Stimulated activated CD8-positive, alpha-beta memory T cell treated with anti-CD3 and anti-CD28 coated beads, Interleukin-7, amount 100 ng/mL, for 24 hours (primary cell): ENCODE results near the gene ENHO.
A peak's percentile ranks its signal among the peaks of the same experiment; 100 is the strongest.

Source experiments
- DNase-seq: peaks from one replicate; pipeline ENCODE4 v3.0.0-alpha.2; 2020; ENCODE audit warnings: low read depth

Gene ENHO

DNA sequence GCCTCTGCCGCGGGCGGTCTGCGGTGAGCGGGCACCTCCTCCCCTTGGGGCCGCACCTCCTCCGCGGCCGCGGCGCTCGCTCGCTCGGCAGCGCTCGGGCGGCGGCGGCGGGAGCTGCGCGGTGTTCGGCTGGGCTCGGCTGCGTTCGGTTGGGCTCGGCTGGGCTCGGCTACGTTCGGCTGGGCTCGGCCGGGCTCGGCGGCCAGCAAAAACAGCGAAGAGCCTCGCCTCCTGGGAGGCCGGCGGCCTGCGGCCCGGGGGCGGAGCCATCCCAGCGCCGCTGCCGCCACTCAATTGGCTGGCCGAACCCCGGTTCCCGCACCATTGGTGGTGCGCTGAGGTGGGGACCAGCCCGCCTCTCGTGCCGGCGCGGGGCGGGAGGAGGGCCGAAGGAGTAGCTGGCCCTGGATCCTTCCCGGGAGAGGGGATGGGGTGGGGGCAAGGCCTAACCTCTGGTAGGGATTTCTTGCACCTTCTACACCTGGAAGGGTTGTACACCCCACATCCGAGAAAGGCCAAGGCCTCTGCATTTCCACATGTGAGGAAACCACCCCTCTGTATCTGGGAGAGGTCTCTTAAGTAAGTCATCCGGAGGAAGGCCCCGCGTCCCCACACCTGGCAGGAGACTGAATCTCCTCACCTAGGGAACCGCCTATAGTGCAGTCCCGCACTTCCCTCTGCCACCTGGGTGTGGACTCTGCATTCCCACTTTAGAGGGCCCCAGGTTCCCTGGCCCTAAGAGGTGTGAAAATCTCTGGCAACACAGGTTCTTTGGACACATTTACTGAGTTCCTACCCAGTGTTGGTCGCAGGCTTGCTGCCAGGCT lies at the start of gene ENHO:
TSS of gene ENHO (minus strand) at position 20 of the 827 bp plus-strand sequence. CDS start 1,295 bp downstream, outside the sequence.
- peak; percentile 74 for DNase-seq

DNA sequence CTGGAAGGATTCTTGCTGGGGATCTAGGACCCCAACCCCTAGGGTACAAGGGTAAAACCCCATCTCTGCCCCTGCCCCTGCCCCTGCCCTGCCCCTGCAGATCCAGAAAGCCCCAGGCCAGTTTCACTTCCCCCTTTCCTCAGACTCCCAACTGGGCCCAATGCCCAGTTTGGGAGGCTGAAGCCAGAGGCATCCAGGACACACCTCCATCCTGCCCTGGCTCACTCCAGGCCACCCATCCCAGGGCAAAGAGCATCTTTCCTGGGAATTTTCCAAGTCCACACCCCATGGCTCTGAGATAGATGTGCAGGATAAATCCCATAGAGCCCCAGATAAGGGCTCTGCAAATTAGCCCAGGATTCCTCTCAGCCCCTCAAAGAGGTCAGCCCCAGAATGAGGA lies 49.3 kb upstream of the ENHO start:
- no peak for DNase-seq

DNA sequence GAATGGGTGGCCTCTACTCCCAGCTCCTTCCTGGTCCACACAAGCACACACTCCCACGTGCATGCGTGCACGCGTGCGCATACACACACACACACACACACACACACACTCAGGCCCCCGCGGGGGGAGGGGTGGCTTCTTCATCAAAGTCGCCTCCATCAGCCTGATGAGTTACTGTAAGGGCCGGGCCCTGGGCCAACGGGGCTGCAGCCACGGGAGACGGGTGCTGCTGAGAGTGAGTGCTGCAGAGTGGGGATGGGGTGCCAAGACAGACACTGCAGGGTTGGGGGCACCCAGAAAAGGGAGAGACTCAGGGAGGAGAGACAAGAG lies 48.7 kb upstream of the ENHO start:
- no peak for DNase-seq

DNA sequence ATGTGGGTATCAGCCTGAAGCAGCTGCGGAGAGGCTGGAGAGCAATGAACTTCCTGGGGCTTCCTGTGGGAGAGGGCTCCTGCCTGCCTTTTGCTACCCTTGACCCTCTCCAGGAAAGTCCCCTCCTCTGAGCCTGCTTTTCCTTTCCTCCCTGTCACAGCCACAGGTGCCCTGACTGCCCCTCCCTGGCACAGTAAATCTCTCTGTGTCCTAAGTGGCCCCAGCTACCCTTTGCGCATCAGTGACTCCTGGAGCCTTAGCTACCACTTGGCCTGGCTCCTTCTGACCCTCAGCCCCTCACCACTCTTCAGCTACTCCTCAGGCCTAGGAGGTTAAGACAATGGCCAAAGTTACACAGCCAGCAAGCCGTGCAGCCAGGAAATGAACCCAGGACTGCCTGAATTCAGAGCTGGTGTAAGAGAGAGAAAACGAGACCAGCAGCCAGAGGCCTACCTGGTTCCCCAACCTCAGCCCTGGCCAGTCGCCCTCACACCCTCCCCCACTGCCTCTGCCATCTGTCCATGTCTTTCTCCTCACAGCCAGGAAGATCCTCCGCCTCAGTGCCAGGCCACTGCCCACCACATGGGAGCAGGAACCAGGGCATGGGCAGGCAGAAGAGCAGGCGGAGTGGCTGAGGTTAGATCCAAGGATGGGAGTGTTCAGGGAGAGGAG lies 48.2 kb upstream of the ENHO start:
- no peak for DNase-seq

DNA sequence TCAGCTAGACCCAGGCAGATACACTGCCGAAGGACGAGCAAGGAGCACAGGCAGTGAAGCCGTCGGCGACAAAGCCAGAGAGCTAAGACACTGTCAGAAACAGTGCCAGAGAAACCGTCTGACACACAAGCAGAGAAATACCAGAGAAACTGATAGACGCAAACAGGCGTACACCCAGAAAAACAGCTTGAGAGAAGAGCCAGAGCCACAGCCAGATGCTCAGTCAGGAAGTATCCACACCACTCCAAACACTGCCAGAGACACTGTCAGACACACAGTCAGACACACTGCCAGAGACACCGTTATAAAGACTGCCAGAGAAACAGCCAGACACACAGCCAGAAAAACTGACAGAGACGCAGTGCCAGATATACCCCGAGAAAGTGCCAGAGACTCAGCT lies 47.6 kb upstream of the ENHO start:
- DNase-seq = no peak

DNA sequence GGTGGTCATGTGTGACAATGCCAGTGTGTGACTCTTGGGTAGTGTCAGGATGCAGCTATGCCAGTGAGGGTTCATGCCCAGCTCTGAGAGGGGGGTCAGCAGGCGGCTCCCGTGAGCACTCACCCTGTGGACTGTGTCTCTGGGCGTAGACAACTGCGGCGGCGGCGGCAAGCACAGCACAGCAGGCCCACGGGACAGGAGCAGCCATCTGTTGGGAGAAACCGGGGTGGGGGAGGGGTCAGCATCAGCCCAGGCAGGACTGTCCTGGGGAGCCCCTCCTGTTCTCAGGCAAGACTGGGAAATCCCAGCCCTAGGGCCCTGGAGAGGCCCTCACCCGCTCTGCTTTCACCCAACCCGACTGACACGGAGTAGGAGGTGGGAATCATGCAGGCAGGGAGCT lies 46.0 kb upstream of the ENHO start:
- DNase-seq = no peak

DNA sequence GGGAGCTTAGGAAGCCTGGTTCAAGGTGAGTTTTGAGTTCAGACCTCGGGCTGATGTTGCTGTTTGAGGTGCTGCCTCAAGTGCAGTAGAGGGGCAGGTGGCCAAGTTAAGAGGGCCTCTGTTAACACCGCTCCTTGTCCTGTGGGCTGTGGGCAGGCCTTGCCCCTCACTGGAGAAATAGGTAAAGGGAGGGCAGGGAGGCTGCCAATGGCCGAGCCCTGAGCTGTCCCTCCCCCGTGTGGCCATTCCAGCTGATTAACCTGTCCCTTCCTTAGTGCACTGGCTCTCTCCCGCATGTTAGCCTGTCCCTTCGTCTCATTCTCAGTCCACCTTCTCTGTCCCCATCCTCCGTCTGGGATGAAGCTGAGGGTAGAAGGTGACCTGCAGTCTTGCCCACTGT lies 45.3 kb upstream of the ENHO start:
- DNase-seq = no peak

DNA sequence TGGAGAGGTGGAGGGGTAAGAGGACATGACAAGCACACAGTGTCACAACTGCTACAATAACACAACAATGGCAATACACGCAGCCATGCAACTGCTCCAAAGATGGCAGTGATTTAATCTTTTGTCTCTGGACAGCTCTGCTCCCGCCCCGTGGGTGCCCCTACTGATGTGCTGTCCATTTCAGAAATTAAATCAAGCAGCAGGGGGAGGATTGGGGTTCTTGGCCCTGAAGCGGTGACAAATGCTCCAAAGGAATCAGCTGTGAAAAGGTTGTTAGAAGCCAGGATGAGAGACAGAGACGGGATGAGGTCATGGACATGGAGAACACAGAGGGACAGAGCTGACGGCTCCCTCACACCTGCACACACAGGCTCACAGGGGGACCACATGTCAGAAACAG lies 44.2 kb upstream of the ENHO start:
- no peak for DNase-seq

DNA sequence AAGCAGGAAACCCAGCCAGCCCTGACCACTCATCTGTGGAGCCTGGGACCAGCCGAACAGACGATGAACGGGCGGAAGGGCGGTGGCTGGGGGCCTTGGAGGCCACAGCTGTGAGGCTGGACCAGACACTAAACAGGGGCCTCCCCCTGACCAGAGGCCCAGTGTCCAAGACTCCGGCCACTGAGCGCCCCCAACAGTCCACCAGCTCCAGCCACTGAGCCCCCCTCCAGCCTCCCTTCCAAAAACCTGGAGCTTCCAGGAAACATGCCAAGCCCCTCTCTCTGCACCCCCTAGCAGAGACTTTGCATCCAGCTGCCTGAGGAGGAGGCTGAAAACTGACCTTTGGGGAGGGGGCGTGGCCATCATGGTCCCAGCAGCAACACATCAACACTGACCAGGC lies 43.5 kb upstream of the ENHO start:
- no peak for DNase-seq

DNA sequence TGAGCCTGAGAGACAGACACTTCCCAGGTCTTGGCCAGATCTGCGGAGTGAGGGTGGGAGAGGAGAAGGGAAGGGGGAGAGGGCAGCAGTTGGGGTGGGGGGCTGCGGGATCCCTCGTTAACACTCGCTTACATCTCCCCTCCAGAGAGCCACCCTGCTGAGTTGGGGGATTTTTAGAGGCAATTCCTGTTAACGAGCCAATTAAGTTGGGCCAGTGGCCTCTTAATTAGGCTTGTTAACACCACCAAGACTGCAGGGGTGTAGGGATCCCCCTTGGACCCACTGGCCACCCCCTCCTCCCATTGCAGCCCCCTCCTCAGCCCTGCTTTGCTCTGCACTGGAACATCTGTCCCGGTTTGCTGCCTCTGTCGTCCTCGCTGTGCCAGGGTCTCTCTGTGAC lies 43.1 kb upstream of the ENHO start:
- DNase-seq = no peak

DNA sequence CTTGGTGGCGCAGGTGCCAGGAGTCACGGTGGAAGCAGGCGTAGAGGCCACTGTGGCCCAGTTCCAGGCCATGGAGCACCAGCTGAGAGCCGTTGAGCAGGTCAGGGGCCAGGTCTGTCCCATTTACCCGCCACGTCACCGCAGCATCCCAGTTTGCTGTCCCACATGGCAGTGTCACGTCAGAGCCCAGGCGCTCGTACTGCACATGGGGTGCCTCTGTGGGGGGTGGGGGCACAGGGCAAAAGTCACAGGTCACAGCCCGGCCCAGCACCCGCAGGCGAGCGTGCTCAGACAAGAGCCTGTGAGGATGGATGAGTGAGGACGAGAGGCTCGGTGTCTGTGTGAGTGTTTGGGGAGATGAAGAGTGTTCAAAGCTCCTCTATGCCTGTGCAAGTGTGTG lies 41.8 kb upstream of the ENHO start:
- no peak for DNase-seq

DNA sequence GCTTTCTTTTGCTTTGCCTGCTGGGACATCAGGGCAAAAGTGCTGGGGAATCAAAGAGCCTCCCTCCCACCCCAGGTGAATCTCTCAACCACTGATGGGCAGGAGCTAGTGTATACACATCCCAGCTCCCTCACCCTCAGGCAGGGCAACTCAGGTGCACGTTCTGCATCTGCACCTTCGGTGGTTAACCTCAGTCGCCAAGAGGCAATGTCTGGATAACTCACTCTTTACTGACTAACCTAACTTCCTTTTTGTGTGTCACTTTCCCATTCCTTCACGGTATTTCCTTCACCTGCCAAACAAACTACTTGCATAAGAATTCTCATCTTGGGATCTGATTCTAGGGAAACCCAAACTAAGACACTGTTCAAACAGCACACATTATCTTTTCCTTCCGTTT lies 40.5 kb upstream of the ENHO start:
- DNase-seq = no peak

DNA sequence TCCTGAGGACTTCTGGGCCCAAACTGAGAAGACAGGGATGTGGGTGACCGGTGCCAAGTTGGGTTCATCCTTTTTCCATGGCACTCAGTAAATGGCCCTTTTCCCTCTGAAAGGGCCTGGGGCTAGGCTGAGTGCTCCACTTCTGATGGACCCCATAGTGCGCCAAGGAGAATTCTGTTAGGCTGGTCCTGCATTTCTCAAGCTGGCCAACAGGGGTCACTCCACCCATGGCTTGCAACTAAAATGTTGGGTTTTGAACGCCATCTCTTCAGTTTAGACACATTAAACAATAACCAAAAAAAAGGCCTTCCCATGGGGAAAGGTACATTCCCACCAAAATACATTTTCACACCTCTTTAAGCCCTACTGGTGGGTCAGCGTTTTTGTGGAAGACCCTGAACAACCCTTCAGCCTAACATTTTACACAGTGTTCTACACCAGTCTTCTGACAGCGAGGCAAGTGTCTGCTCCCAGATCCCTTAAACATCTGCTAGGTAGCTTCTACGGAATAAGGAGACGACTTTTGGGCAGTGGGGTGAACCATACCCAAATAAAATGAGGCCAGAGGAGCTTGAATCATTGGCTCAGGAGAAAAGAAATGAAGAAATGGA lies 39.5 kb upstream of the ENHO start:
- DNase-seq = no peak

DNA sequence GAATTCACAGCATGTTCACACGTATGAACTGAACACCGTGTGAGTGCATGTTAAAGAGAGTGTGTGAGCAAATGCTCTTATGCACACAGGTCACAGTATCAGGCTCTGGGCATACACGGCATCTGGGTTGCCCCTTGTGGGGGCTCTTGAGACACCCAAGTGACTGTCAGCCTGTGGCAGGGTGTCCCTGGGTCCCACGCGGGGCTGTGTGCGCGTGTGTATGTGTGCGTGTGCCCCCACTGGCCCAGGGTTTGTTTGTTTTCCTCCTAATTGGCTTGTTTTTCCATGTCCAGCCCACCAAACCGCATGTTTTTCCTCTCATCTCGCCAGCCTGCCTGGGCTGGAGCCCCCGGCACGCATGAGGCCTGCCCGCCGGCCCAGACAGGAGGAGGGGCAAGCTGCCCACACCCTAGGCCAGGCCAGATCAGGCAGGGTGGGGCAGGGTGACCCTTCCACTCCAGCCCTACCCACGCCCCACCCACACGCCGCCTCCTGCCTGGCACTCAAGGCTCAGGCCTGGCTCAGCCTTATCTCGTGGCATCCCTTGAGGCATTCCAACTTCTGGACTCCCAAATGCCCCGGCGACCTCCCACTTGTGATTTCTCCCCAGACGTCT lies 37.9 kb upstream of the ENHO start:
- DNase-seq = no peak

DNA sequence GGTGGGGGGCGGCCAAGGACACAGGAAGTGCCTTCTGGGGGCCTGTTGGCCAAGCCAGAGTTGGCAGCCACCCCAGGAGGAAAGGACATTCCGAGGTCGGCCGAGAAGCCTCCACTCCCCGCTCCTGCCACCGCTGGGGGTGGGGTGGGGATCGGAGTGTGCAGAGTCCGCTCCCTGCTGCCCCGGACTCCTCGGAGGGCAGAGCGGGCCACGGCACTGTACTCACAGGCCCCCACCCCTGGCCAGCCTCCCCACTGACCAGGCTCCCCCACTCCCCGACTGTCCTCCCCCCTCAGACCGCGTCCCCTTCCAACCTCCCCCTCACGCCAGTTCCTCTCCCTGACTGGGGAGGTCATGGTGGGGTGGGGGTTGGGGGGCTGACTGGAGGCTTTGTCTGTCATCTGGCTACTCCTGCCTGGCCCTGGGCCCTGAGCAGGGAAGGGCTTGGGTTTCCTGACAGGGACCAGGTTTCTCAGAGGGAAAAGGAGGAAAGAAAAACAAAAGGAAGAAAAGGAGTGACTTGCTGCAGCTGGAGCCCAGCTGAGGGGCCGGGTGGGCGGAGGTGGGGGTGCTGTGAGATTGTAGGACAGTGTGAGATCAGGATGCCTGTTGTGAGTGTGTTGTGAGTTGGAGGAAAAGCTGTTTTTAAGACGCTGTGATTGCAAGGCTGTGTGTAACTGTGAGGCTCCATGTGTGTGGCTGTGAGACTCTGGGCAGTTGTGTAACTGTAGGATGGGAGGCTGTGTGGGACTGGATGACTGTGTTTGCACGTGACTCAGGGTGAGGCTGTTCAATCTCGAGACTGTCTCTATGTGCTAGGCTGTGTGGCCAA lies 37.0 kb upstream of the ENHO start:
- DNase-seq = no peak

DNA sequence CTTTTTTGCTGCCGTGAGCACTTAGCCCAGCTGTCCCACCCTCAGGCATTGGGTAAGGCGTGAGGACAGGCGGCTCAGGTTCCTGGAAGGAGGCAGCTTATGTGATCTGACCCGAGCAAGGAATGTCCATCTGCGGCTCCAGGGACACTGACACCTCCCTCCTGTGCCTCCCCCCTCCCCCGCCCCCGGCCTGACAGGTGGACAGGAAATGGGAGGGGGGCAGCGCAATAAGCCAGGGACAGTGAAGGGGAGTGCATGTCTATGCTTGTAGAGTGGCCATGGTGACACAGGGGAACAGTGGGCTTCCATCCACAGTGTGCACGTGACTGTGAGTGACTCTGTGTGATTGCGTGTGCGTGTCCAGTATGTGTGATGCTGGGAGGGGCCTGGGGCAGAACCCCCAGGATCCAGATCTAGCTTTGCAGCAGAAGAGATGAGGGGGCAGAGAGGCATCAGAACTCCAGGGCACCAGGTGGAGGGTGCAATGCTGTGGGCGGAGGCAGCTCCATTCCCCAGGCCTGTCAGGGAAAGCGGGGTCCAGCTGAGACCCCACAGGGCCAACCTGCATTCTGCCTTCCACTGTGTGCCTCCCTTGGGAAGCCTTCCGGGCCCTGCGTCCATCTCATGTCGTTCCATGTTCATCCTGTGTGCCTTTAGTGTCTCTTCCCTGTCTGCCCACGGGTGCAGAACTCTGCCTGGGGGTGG lies 36.3 kb upstream of the ENHO start:
- no peak for DNase-seq

DNA sequence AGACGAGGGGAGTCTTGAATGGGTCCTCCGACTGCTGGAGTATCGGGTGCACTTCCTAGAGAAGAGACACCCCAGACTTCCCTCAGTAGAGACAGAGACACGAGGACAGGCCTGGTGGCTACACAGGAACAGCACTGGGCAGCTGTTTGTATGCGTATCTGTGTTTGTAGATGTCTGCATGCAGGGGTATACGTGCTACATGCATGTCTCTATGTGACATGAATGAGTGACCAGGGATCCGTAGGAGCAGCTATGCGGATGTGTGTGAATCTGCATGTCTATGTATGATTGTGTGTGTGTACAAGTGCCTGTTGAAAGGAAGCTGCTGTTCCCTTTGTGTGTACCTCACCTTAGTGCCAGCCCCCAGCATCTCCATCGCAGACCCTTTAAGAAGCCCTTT lies 35.6 kb upstream of the ENHO start:
- DNase-seq = no peak

DNA sequence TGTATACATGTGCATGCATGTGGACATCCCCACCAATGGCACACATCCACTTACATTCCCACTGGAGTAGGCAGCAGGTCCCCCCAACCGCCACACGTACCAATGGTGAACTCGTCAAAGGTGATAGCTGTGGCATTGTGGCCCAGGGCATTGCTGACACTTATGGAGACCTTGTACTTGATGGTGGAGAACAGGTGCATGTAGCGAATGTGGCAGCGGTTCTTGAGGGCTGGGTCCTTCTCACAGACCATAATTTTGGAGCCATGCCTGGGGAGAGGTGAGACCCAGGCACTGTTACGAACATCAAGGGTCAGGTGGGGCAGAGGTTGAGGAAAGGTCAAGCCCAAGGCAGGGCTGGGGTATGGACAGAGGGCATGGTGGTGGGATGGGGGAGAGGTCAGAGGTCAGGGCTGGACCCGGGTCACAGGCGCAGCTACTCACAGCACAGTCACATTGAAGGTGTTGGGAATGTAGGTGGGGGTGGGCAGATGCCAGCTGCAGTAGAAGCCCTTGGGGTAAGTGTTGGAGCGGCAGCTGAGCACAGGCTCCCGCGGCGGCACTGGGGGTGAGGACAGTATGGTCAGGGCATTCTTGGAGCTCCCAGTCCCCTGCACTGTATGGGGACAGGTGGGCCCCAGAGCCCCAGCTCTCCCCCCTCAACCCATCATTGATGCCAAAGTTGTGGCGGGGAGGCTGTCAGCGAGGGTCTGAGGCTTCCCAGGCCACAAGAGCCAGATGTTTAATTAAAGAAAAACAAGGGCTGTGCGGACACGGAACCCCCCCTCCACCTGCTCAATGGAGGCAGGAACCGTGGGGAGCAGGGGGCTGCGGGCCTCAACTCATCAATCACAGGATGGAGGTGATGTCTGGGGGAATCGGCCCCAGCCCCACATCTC lies 34.9 kb upstream of the ENHO start:
- no peak for DNase-seq

DNA sequence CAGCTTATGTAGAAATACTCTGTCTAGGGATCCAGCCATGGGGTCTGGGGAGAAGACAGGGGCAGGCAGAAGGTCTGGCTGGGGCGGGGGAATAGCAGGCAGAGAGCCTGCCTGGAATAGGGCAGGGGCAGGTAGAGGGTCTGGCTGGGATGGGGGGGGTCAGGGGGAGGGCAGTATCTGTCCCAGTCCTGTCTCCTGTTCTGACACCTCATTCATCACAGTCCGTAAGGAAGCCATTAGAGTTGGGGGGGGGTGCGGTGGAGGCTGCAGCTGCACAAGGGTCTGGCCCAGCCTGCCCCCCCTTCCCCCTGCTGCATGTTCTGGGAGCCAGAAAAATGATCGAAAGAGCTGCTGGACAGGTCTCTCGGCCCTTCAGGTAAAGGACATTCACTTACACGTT lies 34.2 kb upstream of the ENHO start:
- DNase-seq = no peak

DNA sequence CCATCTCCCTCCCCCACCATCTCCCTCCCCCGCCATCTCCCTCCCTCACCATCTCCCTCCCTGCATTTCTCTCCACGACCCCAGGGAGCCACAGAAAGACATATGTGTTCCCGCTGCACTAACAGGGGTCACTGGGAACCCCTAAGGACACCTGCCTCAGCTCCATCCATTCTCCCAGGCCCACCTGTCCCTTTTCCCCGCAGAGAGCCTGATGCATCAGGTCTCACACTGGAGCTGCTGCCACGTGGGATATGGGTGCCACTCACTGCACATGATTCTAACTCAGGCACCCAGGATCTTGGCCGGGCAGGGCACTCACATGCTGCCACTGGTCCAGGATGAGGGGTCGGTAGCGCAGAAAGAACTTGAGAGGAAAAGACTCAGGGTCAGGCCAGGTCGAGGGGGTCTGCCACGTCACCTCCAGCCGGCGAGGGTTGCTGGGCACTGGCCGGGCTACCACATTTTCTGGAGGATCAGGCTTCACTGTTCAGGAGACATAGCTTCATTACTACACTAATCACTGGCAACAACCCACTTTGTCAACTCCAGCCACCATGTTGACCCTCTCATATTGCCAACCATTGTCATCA lies 33.2 kb upstream of the ENHO start:
- no peak for DNase-seq
